GM12872 (cell line): Measurements from ENCODE around the gene PCMTD2.

ENCODE experiments used
- CTCF ChIP-seq: IDR thresholded peaks from 3 replicates; pipeline ENCODE4 v1.5.1; 2011; ENCODE audit warnings: low read depth, mild to moderate bottlenecking, low read length, moderate library complexity; ENCODE audit not compliant: insufficient read depth

The PCMTD2 gene

GRCh38 chr20:64219730-64220129 is 35.8 kb upstream of the PCMTD2 start:
- no peak for TF ChIP-seq CTCF

- no peak for TF ChIP-seq CTCF
Observed at GRCh38 chr20:64220420-64220819, 35.1 kb upstream of the PCMTD2 start.

- no peak for TF ChIP-seq CTCF
Observed at GRCh38 chr20:64220891-64221527, 34.5 kb upstream of the PCMTD2 start.

GRCh38 chr20:64222291-64222735 is 33.2 kb upstream of the PCMTD2 start:
- TF ChIP-seq CTCF = no peak

GRCh38 chr20:64222851-64223525 is 32.6 kb upstream of the PCMTD2 start:
- no peak for TF ChIP-seq CTCF

GRCh38 chr20:64223526-64224067 is 32.0 kb upstream of the PCMTD2 start:
- no peak for TF ChIP-seq CTCF

GRCh38 chr20:64224351-64225170 is 31.0 kb upstream of the PCMTD2 start:
- no peak for TF ChIP-seq CTCF
